CD14-positive monocyte (primary cell): ENCODE results near the gene FAM50B. TPM values are rescaled to one million over a fixed set of nuclear protein-coding genes. Genes with fewer than 3 reads are reported as not detected.
A peak's percentile ranks its signal among the peaks of the same experiment; 100 is the strongest.

Experiments
- DNase-seq, 3 donors: peaks; one replicate each; pipeline ENCODE4 v3.0.0-alpha.2; 2011 to 2022
- H2AFZ ChIP-seq: 2 replicates; pipeline ENCODE4 v1.6.0; 2012; ENCODE audit warnings: mild to moderate bottlenecking, low read depth, low read length, inconsistent platforms; ENCODE audit not compliant: insufficient read depth, poor library complexity, severe bottlenecking
- H3K27ac ChIP-seq, 2 donors: 1 replicate in 1 of 2; 2 replicates in 1 of 2; pipeline ENCODE4 v1.5.1; 2012 to 2013; ENCODE audit warnings: low read length in 2 of 2, control low read depth in 1 of 2, inconsistent platforms in 1 of 2, low read depth in 1 of 2, mild to moderate bottlenecking in 1 of 2
- H3K27me3 ChIP-seq, 2 donors: one replicate each; pipeline versions ENCODE4 v1.6.0 to v1.6.1; 2011 to 2013; ENCODE audit warnings: low read length in 2 of 2; ENCODE audit not compliant: control insufficient read depth in 2 of 2, insufficient read depth in 2 of 2
- H3K36me3 ChIP-seq, 2 donors: replicated peaks in 1 of 2; 1 replicate in 1 of 2; 2 replicates in 1 of 2; pipeline versions ENCODE4 v1.5.1 to v1.6.1; 2012 to 2013; ENCODE audit warnings: low read length in 2 of 2, control low read depth in 1 of 2, inconsistent platforms in 1 of 2, mild to moderate bottlenecking in 1 of 2; ENCODE audit not compliant: insufficient read depth in 2 of 2, control insufficient read depth in 1 of 2
- H3K4me1 ChIP-seq, 2 donors: 1 replicate in 1 of 2; 2 replicates in 1 of 2; pipeline versions ENCODE4 v1.5.1 to v1.6.1; 2012 to 2013; ENCODE audit warnings: low read length in 2 of 2, control low read depth in 1 of 2, inconsistent platforms in 1 of 2, mild to moderate bottlenecking in 1 of 2, moderate library complexity in 1 of 2; ENCODE audit not compliant: insufficient read depth in 2 of 2, control insufficient read depth in 1 of 2
- H3K4me2 ChIP-seq: replicated peaks from 2 replicates; pipeline ENCODE3; 2012; ENCODE audit warnings: low read length, moderate library complexity, mild to moderate bottlenecking; ENCODE audit not compliant: poor library complexity, severe bottlenecking; ENCODE audit errors: extremely low read depth
- H3K4me3 ChIP-seq, 3 experiments: fragments of 200-600 bp in 1 of 3; sonication (generic) in 1 of 3; replicated peaks in 1 of 3; 1 replicate in 2 of 3; 2 replicates in 1 of 3; pipeline ENCODE4 v1.5.1; 2011 to 2013; ENCODE audit warnings: low read length in 3 of 3, mild to moderate bottlenecking in 3 of 3, control low read depth in 2 of 3, low read depth in 2 of 3, inconsistent platforms in 1 of 3, moderate library complexity in 1 of 3
- H3K79me2 ChIP-seq: 2 replicates; pipeline ENCODE4 v1.6.0; 2012; ENCODE audit warnings: mild to moderate bottlenecking, control low read depth, inconsistent platforms, low read length, moderate library complexity; ENCODE audit not compliant: insufficient read depth
- H3K9ac ChIP-seq: 2 replicates; pipeline ENCODE4 v1.6.0; 2017; ENCODE audit warnings: low read length, mild to moderate bottlenecking; ENCODE audit not compliant: insufficient read depth, poor library complexity, severe bottlenecking
- H3K9me3 ChIP-seq, 2 donors: replicated peaks in 1 of 2; 1 replicate in 1 of 2; 2 replicates in 1 of 2; pipeline versions ENCODE4 v1.5.1 to v1.6.1; 2012 to 2013; ENCODE audit warnings: low read length in 2 of 2, control low read depth in 1 of 2; ENCODE audit not compliant: control insufficient read depth in 1 of 2, insufficient read depth in 1 of 2
- H4K20me1 ChIP-seq: 2 replicates; pipeline ENCODE4 v1.6.0; 2012; ENCODE audit warnings: mild to moderate bottlenecking, low read length, control low read depth, moderate library complexity; ENCODE audit not compliant: insufficient read depth
- H3K27ac Mint-ChIP-seq, 7 donors: one replicate each; pipeline ENCODE4 v1.8.0; 2020; ENCODE audit warnings: mild to moderate bottlenecking in 7 of 7, mixed read lengths in 7 of 7, moderate library complexity in 6 of 7, inconsistent platforms in 2 of 7
- H3K27me3 Mint-ChIP-seq, 3 donors: one replicate each; pipeline ENCODE4 v1.8.0; 2021 to 2022; ENCODE audit warnings: low read depth in 3 of 3, mild to moderate bottlenecking in 3 of 3, mixed read lengths in 3 of 3, moderate library complexity in 3 of 3, inconsistent platforms in 1 of 3
- H3K36me3 Mint-ChIP-seq, 2 donors: one replicate each; pipeline ENCODE4 v1.8.0; 2020; ENCODE audit warnings: mixed read lengths in 2 of 2, inconsistent platforms in 1 of 2, mild to moderate bottlenecking in 1 of 2
- H3K4me1 Mint-ChIP-seq: one replicate; pipeline ENCODE4 v1.8.0; 2020; ENCODE audit warnings: mild to moderate bottlenecking, mixed read lengths
- H3K4me3 Mint-ChIP-seq, 2 donors: one replicate each; pipeline ENCODE4 v1.8.0; 2020; ENCODE audit warnings: mild to moderate bottlenecking in 2 of 2, mixed read lengths in 2 of 2, moderate library complexity in 1 of 2
- H3K9me3 Mint-ChIP-seq, 7 donors: one replicate each; pipeline ENCODE4 v1.8.0; 2020 to 2022; ENCODE audit warnings: mixed read lengths in 7 of 7, mild to moderate bottlenecking in 6 of 7, moderate library complexity in 6 of 7, inconsistent platforms in 2 of 7
- WGBS: methylation state at CpG from one replicate; pipeline ENCODE4 v1.1.5; 2013; ENCODE audit warnings: missing lambda C conversion rate; ENCODE audit not compliant: insufficient coverage; 5-methylcytosine and 5-hydroxymethylcytosine counted together
- intact Hi-C, 2 donors: fragments of 100-400 bp; cut with micrococcal nuclease; formaldehyde crosslinking; loops; one replicate each; pipeline versions ENCODE4 v1.15.0 to v1.15.1; 2023
- polyA plus RNA-seq, 3 donors: library from polyadenylated mRNA; depleted of rRNA in 1 of 3; unstranded in 2 of 3; stranded (reverse) in 1 of 3; fragments of 300-500 nt in 2 of 3; fragments of >200 nt in 1 of 3; fragmentation: Illumina TruSeq in 2 of 3; gene quantifications; 1 replicate in 2 of 3; 2 replicates in 1 of 3; pipeline ENCODE4 v1.2.3, GENCODE V29; 2012 to 2021
- TF ChIP-seq, protein P1 (sequence below): fragments of 200-600 bp; IDR thresholded peaks from one replicate; pipeline ENCODE4 v1.8.0; 2022; ENCODE audit warnings: antibody characterized with exemption, mild to moderate bottlenecking

The FAM50B gene
- polyA plus RNA-seq, 3 donors = 1.8 to 3.3 (median 3.0) TPM

DNA sequence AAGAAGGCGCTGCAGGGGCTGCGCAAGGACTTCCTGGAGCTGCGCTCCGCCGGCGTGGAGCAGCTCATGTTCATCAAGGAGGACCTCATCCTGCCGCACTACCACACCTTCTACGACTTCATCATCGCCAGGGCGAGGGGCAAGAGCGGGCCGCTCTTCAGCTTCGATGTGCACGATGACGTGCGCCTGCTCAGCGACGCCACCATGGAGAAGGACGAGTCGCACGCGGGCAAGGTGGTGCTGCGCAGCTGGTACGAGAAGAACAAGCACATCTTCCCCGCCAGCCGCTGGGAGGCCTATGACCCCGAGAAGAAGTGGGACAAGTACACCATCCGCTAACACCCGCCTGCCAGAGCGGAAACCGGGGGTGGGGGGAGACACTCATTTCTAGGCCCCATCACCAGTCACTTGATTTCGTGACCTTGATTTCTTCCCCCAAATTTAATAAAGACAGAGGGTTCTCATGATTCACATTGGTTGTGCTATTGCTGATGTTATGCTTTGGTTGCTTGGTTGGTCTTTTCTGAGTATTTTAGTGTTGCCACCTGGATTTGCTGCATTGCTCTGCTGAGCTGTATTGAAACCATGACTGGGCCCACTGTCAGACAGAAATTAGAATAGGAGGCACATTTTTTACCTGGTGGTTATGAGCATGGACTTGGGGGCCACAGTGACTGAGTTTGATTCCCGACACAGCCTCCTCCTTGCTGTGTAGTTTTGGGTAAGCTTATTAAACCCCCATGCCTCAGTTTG, 1.5 kb downstream of the FAM50B start:
- Histone ChIP-seq H3K9ac (no peak overlapping the region), H3K9me3 (peaks cover 4 to 20% of the 10 kb centered on the region in 2 donors), H3K79me2 (no peaks in the 10 kb centered on the region), H3K27ac (no peak overlapping the region), H3K27me3 (no peaks in the 10 kb centered on the region), H3K36me3 (no peaks in the 10 kb centered on the region), H3K4me1 (peaks cover 8 to 16% of the 10 kb centered on the region in 2 donors), H4K20me1 (no peaks in the 10 kb centered on the region), H3K4me2 (no peak overlapping the region), H2AFZ (no peak overlapping the region), H3K4me3 (peak overlapping the region in 1 of 3 experiments; percentile 76)
- DNase-seq = no peak
- Mint-ChIP-seq H3K36me3 (no peaks in the 10 kb centered on the region), H3K4me3 (peak overlapping the region in 1 of 2 donors; percentile 27), H3K27ac (peak overlapping the region in 1 of 7 donors; percentile 23), H3K27me3 (peaks cover 0 to 6% (median 0%) of the 10 kb centered on the region in 3 donors), H3K4me1 (peaks cover 9% of the 10 kb centered on the region), H3K9me3 (peaks cover 11 to 25% (median 14%) of the 10 kb centered on the region in 7 donors)
- intact Hi-C loops = no loop called here
- TF ChIP-seq, protein P1, sequence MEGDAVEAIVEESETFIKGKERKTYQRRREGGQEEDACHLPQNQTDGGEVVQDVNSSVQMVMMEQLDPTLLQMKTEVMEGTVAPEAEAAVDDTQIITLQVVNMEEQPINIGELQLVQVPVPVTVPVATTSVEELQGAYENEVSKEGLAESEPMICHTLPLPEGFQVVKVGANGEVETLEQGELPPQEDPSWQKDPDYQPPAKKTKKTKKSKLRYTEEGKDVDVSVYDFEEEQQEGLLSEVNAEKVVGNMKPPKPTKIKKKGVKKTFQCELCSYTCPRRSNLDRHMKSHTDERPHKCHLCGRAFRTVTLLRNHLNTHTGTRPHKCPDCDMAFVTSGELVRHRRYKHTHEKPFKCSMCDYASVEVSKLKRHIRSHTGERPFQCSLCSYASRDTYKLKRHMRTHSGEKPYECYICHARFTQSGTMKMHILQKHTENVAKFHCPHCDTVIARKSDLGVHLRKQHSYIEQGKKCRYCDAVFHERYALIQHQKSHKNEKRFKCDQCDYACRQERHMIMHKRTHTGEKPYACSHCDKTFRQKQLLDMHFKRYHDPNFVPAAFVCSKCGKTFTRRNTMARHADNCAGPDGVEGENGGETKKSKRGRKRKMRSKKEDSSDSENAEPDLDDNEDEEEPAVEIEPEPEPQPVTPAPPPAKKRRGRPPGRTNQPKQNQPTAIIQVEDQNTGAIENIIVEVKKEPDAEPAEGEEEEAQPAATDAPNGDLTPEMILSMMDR = no peak
- WGBS = 98% methylated on average over 26 of the region's 33 CpGs

DNA sequence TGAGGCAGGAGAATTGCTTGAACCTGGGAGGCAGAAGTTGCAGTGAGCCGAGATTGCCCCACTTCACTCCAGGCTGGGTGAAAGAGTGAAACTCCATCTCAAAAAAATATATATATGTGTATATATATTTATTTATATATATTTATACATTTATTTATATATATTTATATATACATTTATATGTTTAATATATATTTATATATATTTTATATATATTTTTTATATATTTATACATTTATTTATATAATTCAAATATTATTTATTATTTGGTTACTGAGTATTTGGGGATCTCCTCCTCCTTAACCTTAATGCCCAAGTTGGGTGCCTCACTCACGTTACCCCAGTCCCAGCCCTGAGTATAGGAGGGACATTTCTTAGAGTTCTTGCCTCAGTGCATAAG, 2.7 kb downstream of the FAM50B start:
- Mint-ChIP-seq H3K4me1 (peaks cover 9% of the 10 kb centered on the region), H3K9me3 (peaks cover 11 to 25% (median 14%) of the 10 kb centered on the region in 7 donors), H3K27ac (no peak overlapping the region), H3K4me3 (no peak overlapping the region), H3K27me3 (peaks cover 0 to 6% (median 0%) of the 10 kb centered on the region in 3 donors), H3K36me3 (no peaks in the 10 kb centered on the region)
- Histone ChIP-seq H3K79me2 (no peaks in the 10 kb centered on the region), H4K20me1 (no peaks in the 10 kb centered on the region), H3K36me3 (no peaks in the 10 kb centered on the region), H3K9me3 (peaks cover 4 to 20% of the 10 kb centered on the region in 2 donors), H3K4me2 (no peak overlapping the region), H3K27me3 (no peaks in the 10 kb centered on the region), H3K9ac (no peak overlapping the region), H3K27ac (no peak overlapping the region), H2AFZ (no peak overlapping the region), H3K4me1 (peaks cover 8 to 16% of the 10 kb centered on the region in 2 donors), H3K4me3 (no peak overlapping the region)
- intact Hi-C loops = no loop called here
- DNase-seq = no peak
- WGBS = no CpG with 5 or more reads among the region's 2 CpGs
- TF ChIP-seq, protein P1 = no peak
